Stimulated activated naive CD8-positive, alpha-beta T cell treated with anti-CD3 and anti-CD28 coated beads, Interleukin-15, Interleukin-2, amounts not matched to agents 100 U/mL and 50 U/mL, for 24 hours (primary cell): ENCODE measurements around the gene DMXL1.
"Not testable (repeated sequence)": the region's sequence is repeated elsewhere in the genome, so short reads cannot be mapped to it uniquely, and the experiment has no call there.

Source experiments
- ATAC-seq: fragments of 150-1000 bp; cut with Tn5 transposase; one replicate; pipeline ENCODE4 v1.10.0; 2021
- DNase-seq: peaks from one replicate; pipeline ENCODE4 v3.0.0; 2021

The DMXL1 gene

GRCh38 chr5:119122474-119122873 lies 51.6 kb downstream of the DMXL1 start:
- not testable (repeated sequence) for DNase-seq

GRCh38 chr5:119123280-119123679 lies 52.4 kb downstream of the DMXL1 start:
- DNase-seq (no peak), ATAC-seq (no peak)

More at GRCh38 chr5:119122474-119122873, 51.6 kb downstream of the DMXL1 start:
- not testable (repeated sequence) for ATAC-seq

GRCh38 chr5:119129770-119130169 lies 58.9 kb downstream of the DMXL1 start:
- no peak for DNase-seq
- ATAC-seq: no peak

DNA sequence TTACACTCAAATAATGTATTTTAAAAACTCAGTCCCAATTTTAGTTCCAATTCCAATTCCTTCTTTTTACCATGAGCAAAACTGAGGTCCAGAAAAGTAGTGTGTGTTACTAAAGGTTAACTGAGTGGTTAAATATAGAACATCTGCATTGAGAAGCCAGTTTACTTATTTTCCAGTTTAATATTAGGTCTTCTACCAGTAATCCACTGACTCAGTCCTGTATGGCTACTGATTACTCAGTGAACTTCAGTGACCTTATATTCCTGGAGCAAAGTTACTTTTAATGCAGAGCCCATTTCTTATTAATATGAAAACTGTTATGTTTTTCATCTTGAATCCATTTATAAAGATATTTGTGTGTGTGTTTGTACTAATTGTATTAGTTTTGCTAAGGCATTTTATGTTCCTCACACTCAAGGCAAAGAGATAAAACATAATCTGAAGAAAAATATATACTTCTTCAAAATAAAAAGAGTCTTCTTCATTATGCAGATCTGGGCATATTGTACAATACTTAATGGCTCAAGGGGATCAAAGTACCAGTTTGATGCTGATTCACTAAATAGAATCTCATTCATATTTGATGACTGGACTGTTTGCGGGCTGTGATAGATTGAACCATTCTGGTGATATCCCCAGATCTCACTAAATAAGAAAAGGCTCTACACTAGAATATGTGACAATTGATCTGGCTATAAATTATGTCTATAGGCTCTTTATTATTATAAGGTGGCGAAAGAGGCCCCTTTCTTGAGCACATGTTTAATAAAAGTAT lies 60.8 kb downstream of the DMXL1 start:
- DNase-seq (no peak), ATAC-seq (no peak)

GRCh38 chr5:119135743-119136142 lies 64.9 kb downstream of the DMXL1 start:
- ATAC-seq, DNase-seq: not testable (repeated sequence)

GRCh38 chr5:119136666-119137318 lies 65.9 kb downstream of the DMXL1 start:
- no peak for ATAC-seq
- no peak for DNase-seq

DNA sequence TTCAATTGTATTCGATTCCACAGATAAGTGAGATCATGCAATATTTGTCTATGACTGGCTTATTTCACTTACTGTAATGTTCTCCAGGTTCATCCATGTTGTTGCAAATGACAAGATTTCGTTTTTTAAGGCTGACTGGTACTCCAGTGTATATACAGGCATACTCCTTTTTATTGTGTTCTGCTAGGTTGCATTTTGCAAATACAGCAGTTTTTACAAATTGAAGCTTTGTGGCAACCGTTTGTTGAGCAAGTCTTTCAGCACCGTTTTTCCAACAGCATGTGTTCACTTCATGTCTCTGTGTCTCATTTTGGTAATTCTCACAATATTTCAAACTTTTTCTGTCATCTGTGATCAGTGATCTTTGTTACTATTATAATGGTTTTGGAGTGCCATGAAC lies 82.7 kb downstream of the DMXL1 start:
- ATAC-seq (no peak), DNase-seq (no peak)

- ATAC-seq: no peak
- no peak for DNase-seq
Observed at GRCh38 chr5:119158144-119158543, 87.3 kb downstream of the DMXL1 start.

DNA sequence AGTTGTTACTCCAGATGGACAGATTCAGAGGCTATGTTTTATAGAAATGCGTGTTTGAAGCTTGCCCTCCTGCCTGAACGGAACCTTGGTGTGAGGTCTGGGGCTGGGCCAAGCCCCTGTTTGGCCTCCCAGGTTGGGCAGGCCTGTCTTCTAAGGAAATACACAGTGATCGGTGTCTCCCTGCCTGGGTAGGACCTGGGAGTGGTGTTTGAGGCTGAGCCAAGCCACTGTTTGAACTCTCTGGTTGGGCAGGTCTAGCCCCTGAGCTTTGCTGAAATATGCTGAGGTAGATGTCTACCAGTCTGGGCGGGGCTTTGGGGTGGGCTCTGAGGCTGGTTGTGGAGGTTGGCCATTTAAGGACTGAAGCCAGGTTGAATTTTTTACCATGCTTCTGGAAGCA lies 90.5 kb downstream of the DMXL1 start:
- DNase-seq: no peak
- ATAC-seq: no peak

DNA sequence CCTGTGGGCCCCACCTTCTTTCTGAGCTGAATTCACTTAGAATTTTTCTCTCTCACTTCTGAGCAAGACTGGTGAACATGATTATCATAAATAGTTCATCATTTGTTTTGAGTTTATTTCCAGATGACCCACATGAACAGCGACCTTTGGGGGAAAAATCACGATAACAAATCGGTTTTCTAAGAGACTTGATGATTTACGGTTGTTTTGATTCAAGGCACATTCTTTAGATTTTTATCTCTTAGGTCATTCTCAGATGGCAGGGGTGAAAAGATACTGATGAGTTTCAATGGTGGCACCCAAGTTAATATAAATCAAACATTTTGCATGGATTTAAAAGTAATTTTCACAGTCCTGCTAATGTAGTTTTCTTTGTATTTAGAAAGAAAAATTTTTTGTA lies 95.1 kb downstream of the DMXL1 start:
- DNase-seq (no peak), ATAC-seq (no peak)

DNA sequence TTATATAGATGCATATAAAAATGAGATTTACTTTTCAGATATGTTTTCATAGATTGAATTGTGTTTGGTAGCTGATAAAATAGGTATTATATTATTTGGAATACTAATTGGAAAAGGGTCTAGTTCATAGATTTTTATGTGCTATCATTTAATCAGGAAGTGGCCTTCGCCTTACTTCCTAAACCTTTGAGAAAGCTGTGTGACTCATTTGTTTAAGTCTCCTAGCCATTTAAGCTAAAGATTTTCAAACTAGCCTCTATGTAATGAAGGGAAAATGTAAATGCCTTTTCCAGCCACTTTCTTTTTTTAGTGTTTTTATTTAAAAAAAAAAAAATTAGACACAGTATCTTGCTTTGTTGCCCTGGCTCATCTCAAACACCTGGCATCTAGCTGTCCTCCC lies 97.5 kb downstream of the DMXL1 start:
- DNase-seq: no peak
- no peak for ATAC-seq

DNA sequence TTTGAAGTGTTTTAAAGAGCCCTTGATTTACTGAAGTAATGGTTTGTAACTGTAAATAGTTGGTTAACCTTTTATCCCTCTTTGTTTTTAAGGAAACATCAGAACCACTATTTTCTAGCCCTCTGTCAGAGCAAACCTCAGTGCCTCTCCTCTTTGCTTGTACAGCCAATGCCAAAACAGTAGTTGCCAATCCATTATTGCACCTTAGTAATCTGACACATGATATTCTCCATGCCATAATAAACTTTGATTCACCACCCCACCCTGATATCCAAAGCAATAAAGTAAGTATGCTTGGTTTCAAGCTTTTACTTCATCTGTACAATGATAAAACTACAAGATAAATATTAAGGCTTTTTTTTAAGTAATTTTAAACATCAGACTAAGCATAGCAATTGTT lies 100.8 kb downstream of the DMXL1 start:
- no peak for DNase-seq

DNA sequence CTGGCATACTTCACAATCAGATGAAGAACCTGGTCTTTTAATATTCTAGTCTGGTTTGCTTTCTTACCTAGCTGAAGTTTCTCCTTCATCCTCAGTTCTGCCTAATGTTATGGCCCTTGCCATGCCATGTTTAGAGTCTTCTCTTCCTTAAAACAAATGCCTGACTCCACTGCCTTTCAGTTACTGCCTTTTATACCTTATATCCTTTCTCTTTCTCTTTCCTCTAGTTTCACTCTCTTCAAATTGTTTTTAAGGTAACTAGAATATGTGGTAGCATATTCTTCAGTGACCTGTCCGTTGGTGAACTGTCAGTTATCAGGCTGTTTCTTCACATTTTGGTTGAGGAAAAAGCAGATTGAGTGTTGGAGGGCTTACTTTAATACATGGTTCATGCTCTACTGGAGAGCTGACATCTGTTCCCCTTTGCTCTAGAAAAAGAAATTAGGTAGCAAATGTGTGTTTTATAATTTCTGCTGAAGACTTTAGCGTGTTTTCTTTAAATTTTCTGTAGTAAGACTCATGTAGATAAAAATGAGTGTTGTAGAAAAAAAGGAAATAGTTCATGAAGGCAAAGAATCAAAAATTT lies 103.8 kb downstream of the DMXL1 start:
- ATAC-seq (no peak), DNase-seq (no peak)

More for the DNA sequence above, 100.8 kb downstream of the DMXL1 start:
- no peak for ATAC-seq

- DNase-seq (no peak), ATAC-seq (no peak)
Observed at GRCh38 chr5:119176785-119177184, 105.9 kb downstream of the DMXL1 start.

- DNase-seq: no peak
Observed at GRCh38 chr5:119177226-119177625, 106.3 kb downstream of the DMXL1 start.

GRCh38 chr5:119178435-119178834 lies 107.5 kb downstream of the DMXL1 start:
- ATAC-seq (no peak), DNase-seq (no peak)

More at GRCh38 chr5:119177226-119177625, 106.3 kb downstream of the DMXL1 start:
- no peak for ATAC-seq

DNA sequence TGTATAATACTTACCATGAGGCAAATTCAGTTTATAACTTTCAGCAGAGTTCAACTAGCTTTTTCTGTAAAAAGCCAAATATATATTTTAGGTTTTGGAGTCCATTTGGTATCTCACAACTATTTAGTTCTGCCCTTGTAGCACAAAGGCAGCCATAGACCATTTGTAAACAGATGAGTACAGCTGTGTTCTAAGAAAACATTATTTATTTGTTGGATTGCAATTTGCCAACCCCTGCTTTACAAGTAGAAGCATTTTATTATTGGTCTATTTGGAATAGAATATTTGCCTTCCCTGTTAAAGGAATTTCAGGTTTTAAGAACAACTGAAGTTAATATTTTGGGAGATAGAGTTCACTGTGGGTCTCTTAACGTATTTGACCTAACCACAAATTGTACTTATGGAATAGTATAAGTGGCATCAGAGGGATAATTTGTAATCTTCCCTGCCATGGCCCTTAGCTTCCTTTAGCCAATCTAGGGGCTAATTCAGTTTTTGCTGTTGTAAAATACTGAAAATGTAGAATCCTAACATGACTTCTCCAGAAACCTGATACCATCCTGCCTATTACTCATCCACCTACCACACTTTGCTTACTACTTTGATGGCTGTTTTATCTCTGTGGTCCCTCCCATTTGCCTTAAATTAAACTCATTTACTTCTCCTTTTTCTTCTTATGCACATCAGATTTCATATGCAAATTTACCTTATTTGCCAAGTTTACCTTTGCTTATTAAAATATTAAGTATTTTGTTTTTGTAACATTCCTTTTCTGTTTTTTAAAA lies 109.2 kb downstream of the DMXL1 start:
- DNase-seq (no peak), ATAC-seq (no peak)

- not testable (repeated sequence) for ATAC-seq, DNase-seq
Observed at GRCh38 chr5:119185512-119185911, 114.6 kb downstream of the DMXL1 start.

DNA sequence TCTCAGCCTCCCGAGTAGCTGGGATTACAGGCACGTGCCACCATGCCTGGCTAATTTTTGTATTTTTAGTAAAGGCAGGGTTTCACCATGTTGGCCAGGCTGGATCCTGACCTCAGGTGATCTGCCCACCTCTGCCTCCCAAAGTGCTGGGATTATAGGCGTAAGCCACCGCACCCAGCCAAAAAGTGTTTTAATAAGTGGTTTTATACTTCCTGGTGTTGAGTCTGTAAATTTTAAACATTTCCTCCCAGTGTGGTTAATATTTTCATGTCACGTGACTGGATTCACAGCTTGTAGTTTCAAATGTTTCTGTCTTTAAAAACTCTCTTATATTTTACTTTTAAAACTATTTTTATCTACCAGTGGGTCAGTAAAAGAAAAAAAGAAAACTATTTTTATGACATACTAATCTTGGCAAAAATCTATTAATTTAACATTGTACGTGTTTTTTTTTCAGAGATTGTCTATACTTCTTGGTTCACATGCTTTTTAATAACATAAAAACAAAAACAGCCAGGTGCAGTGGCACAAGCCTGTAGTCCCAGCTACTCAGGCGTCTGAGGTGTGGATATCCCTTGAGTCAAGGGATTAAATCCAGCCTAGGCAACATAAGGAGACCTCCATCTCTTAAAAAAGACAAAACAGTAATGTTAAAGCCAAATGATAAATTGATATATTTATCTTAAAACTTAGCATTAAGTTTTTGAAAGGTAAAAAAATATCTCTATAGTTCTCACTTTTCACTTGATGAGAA lies 117.1 kb downstream of the DMXL1 start:
- DNase-seq (no peak), ATAC-seq (no peak)

- DNase-seq (no peak), ATAC-seq (no peak)
Observed at GRCh38 chr5:119190470-119191095, 119.7 kb downstream of the DMXL1 start.

DNA sequence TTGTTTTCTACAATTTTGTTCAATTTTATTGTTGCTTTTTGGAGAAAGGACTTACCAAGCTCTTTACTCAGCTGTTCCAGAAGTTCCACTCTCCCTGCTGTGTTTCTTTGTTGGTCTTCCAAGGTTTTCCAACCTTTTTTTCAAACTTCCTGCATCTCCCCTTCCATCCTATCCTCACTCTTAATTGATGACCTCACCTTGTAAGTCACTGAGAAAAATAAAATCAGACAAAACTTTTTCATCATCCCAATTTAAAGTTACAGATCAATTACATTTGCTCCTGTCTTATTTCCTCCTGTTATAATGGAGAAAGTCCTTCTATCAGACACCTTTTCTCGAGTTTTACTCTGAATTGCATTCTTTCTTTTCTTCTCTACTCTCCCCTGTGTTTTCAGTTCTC lies 121.1 kb downstream of the DMXL1 start:
- no peak for DNase-seq
- ATAC-seq: no peak
